ENCODE results near the gene AGPAT4.

Gene AGPAT4

GRCh38 chr6:161162722-161163121 lies 111.1 kb downstream of the AGPAT4 start:
- DNase-seq: no peak

DNA sequence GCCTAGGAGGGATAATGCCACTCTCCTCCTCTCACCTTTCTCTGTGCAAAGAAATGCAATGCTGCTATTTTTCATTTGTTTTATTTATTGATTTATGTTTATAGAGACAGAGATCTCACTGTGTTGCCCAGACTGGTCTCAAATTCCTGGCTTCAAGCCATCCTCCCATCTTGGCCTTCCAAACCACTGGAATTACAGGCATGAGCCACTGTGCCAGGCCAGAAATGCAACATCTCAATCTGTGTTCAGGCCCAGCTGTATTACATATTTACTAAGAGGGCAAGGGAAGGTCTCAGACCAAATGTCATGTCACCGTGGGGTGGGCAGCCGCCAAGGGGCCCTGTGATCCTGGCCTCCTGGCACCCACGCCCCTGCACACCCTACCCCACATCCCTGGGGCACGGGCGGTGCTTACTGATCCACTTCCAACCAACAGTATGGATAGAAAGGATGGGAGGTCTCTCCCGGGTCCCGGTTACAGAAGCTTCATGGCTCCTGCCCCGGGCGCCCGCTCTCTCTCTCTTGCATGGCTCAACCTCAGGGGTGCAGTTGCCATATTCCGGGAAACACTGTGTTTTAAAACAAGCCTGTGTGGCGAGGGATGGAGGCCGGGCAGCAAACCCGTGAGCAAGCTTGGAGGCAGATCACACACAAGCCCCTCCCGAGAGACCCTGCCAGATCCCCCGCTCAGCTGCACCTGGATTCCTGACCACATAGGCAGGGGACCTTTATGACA lies 111.8 kb downstream of the AGPAT4 start:
- no peak for DNase-seq

- DNase-seq: no peak
Observed at GRCh38 chr6:161161121-161161520, 112.7 kb downstream of the AGPAT4 start.

- DNase-seq: no peak
Observed at GRCh38 chr6:161154796-161155335, 119.0 kb downstream of the AGPAT4 start.

GRCh38 chr6:161153725-161154124 lies 120.1 kb downstream of the AGPAT4 start:
- no peak for DNase-seq

- no peak for DNase-seq
Observed at GRCh38 chr6:161152907-161153662, 120.8 kb downstream of the AGPAT4 start.

DNA sequence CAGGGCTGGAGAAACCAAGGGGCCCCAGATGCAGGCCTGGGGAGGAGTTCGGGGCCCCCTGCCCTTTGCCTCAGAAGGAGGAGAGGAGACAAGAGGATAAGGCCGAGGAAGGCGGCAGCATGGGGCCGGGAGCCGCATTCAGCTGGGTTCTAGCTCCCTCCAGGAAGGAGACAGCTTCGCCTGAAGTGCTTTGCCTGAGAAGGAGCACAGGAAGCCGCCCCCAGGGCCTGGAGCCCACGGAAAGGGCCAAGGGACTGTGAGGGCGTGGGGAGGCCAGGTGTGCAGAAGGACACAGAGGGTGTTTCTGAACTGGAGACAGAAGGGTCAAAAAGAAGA lies 121.4 kb downstream of the AGPAT4 start:
- DNase-seq: no peak

- no peak for DNase-seq
Observed at GRCh38 chr6:161151660-161152526, 122.0 kb downstream of the AGPAT4 start.

DNA sequence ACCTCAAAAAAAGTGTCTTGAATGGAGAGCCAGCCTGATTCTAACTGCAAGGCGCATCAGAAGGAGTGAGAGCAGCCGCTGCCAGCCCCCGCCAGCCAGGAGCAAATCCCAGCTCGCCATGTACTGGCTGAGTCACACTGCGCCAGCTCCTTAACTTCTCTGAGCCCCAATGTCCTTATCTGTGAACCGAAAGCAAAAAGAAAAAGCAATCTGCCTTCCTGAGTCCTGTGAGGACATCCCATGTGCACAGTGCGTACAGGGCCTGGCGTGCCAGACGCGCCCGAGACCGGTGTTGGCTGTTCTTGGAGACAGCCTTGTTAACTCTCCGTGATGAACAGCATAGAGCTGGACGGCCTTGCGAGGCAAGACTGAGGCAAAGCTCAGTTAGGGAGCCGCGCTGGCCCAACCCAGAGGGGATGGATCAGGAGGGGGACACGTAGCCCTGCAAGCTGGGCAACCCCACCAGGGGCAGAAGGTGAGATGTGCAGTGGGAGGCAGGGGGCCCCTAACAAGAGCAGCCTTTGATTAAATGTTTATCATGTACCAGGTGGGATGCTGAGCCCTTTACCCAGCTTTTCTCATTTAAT lies 122.7 kb downstream of the AGPAT4 start:
- DNase-seq: no peak

DNA sequence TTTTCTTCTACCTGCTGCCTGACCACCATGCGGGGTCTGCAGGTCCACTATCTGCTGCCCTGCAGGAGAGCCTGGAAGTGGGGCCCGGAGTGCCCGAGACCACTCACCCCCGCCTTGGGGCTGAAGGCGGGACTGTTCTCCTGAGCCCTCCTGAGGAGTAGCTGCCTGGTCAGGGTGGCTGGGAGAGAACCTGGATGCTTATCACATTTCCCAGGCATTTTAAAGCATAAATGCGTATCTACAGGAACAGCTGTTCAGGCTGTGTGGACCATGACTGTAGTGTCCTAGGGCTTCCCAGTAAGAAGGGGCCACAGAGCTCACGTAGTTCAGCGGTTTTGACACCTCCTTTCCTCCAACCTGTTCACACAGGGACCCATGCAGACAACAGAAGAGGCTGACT lies 123.3 kb downstream of the AGPAT4 start:
- no peak for DNase-seq

GRCh38 chr6:161150136-161150535 lies 123.7 kb downstream of the AGPAT4 start:
- no peak for DNase-seq

DNA sequence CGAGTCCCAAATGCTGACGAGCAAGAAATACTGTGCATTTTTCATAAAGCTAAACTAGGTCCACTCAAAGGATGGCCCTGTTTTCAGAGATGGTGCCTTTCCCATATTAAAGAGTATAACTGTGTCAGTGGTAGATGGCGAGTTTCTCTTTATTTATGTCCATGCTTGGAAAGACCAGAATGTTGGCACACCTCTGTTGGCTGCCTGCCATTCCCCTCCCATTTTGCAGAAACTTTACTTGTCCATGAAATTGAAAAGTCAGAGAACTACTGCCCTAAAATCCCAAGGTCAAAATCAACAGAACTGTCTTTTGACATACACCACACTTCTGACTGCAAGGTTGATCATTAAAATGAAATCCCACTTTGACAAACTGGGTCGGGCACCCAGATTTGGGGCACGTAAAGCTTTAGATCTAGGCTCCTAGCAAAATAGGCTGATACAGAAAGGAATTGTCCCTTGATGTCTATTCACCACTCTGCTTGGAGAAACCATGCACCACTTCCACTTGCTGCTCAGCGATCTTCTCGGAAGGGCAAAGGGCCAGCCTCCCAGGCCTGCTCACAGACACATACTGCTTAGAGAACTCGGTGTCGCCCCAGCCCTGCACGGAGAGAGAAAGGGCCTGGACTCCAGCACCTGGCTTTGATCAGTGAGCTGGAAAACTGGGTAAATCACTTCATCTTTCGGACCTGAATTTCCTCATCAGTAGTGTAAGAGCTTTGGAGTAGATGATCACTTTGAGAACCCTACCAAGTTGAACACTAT lies 130.0 kb downstream of the AGPAT4 start:
- DNase-seq: no peak

DNA sequence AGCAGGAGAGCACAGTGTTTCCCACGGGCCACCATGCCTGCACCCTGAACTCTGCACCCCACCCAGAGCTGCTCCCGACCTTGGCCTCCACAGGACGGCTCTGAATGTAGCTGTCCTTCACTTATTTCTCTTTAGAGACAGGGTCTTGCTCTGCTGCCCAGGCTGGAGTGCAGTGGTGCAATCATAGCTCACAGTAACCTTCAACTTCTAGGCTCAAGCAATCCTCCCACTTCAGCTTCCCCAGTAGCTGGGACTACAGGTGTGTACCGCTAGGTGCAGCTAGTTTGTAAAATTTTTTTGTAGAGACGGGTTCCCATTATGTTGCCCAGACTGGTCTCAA lies 130.9 kb downstream of the AGPAT4 start:
- DNase-seq: no peak

- DNase-seq: no peak
Observed at GRCh38 chr6:161141173-161141572, 132.7 kb downstream of the AGPAT4 start.

DNA sequence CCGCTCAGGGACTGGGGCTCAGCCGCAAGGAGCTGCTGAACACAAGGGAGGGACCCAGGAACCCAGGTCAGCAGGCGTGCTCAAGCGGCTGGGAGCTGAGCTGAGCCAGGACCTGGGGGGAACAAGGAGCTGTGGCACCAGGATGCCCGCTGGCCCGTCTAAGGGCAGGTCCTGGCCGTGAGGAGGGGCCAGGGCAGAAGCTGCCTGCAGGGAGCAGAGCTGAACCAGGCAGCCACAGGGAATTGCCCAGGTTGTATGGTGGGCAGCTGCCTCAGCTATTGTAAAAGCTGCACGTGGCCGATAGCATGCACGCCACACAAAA lies 133.3 kb downstream of the AGPAT4 start:
- DNase-seq: no peak

DNA sequence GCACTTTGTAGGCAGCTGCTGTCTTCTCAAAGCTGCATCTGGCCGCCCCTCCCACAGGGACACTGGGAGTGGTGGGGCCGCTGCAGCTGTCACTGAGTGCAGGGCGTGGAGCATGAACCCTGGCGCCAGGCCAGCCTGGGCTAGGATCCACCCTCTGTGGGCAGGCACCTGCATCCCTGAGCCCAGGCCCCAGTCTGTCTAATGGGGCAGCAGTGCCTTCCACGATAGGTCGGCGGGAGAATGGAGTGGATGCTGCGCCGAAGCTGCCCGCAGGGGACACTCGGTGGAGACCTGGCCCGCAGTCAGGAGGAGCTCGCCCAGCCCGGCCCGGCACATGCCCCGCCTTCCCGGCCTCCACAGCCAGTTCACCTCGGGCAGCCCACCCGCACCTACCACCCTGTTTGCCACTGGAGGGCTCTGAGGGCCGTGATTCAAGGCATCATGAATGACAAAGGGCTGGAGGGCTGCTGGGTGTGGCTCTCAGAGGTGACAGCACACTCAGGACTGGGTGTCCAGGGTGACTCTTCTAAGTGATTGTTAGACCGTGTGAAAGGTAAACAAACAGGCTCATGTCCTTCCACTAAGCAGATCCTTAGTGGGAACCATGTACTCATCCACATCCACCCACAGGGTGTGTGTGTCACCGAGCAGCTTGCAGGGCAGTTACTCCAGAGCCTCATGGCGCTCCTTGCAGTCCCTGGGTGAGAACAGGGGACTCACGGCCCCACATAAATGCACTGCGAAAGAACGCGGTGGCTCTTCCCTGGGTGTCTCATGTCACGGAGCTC lies 133.9 kb downstream of the AGPAT4 start:
- no peak for DNase-seq

DNA sequence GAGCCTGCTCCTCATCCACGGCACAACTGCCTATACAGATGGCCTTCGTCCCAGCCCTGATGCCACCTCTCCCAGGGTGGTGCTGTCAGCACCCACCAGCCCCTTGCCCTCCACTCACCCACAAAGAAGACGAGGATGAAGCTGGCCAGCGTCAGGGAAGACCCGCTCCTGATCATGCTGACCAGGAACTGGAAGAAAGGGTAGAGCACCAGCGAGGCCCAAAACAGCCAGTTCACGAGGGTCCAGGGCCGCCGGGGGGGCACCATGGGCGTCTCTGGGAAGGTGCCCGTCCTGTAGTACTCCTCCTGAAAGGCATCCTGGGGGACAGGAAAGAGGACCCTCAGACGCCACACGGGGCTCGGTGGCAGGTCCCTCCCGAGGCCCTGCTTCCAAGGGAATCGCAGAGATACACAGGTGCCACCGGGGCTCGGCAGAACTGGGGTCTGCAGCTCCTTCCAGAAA lies 134.5 kb downstream of the AGPAT4 start:
- DNase-seq: no peak

DNA sequence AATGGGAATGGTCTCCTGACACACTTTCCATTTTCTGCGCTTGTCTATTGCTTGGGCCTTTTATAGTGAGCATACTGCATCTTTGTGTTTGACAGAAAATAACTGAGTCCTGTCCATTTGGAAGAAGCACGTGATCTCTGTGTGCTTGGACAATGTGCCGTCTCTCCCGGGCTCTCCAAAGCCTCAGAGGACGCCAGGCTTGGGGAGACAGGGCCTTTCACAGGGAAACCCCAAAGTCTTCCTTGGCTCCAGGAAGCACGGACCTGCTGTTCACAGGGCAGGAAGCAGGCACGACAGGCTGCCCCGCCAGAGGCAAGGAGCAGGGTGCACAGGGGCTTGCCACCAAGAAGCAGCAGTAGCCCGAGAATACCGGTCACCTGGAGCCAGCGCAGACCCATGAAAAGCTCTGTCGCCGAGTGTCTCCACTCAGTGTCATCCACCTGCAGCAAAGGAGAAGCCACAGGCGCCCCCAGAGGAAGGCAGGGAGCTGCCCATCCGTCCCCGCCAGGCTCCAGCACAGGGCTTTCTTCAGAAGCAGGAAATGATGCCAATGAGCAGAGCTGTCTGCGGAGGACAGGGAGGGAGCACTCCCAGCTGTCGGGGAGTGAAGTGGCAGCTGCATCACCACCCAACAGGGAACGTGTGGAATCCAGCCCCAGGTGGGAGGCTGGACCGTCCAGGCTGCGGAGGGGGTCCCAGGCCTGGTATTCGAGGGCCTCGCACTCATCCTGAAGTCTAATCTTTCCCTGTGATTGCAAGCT lies 135.1 kb downstream of the AGPAT4 start:
- no peak for DNase-seq

DNA sequence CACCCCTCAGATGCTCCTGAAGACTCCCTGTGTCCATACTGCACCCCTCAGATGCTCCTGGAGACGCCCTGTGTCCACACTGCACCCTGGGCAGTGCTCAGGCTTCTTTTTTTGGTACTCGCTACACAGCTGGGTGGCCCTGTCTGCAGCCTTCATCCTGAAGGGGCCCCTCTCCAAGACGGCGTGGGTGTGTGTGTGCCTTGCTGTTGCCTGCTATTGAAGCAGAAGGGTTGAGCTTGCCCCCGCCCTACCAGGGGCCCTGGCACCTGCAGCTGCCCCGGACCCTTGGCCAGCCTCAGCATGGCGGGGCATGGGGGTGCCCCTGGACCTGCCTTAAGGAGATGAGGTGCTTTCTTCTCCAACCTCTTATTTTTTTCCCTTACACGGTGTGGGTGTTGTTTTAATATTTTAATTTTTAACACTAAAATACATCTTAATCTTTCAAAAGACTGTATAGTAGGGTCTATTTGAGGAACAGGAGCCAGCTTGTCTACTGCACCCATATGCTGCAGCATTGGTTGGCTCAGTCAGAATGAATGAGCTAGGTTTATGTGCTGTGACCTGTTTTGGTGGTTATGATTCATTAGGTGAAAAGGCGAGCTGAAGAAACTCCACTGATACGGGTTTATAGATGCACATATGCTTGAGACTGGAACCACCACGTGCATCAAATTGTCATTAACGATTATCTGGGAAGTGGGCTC lies 135.9 kb downstream of the AGPAT4 start:
- no peak for DNase-seq

DNA sequence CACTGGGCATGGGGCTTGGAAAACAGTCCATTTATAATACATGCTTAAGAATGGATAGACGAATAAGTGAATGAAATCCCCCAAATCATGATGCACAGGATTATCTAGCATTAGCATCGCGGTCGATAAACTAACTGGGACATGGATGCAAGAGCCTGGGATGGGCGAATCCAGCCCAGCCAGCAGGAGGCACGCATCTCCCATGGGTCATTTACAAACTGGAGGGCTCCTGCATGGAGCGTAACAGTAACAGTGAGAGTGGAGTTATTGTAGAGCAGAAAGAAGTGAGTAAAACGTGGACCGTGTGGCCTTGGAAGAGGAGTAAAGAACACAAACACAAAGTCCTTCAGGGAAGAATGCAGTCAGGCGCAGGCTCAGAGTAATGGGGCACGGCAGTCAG lies 136.5 kb downstream of the AGPAT4 start:
- no peak for DNase-seq

All from T1000 (cell line).